H1 (cell line): ENCODE measurements around the gene LRRC74A. TPM values are rescaled to one million over a fixed set of nuclear protein-coding genes. Genes with fewer than 3 reads are reported as not detected.

Experiments used
- FOSL1 ChIP-seq: IDR thresholded peaks from 2 replicates; pipeline ENCODE4 v1.6.1; 2011; ENCODE audit warnings: mild to moderate bottlenecking, low read depth, low read length, moderate library complexity; ENCODE audit not compliant: insufficient read depth
- JUND ChIP-seq: IDR thresholded peaks from 2 replicates; pipeline ENCODE4 v1.6.1; 2011; ENCODE audit warnings: mild to moderate bottlenecking, improper control_type of control experiment, low read length
- RAD21 ChIP-seq, 2 experiments: IDR thresholded peaks in 1 of 2; conservative IDR thresholded peaks in 1 of 2; 2 replicates each; pipeline ENCODE4 v1.6.1; 2011; ENCODE audit warnings: low read depth in 2 of 2, low read length in 2 of 2, improper control_type of control experiment in 1 of 2, inconsistent platforms in 1 of 2, mild to moderate bottlenecking in 1 of 2, moderate library complexity in 1 of 2
- SIX5 ChIP-seq: IDR thresholded peaks from 2 replicates; pipeline ENCODE4 v1.6.1; 2011; ENCODE audit warnings: mild to moderate bottlenecking, low read depth, low read length
- polyA plus RNA-seq, 7 experiments: library from polyadenylated mRNA; depleted of rRNA in 3 of 7; stranded (reverse) in 5 of 7; unstranded in 2 of 7; fragments of >200 nt in 5 of 7; fragments of 200-250 nt in 2 of 7; gene quantifications; 1 replicate in 5 of 7; 2 replicates in 1 of 7; 4 replicates in 1 of 7; pipeline versions ENCODE4 v1.2.1 to v1.2.3, GENCODE V29; 2011 to 2013; ENCODE audit warnings: missing spikeins in 2 of 7, mixed read lengths in 2 of 7
- total RNA-seq: library from RNA; stranded (reverse); fragmentation: NEBNext Ultra II Directional; extraction: Animal tissue kit (Norgen Biotek cat#: 25700); gene quantifications from 2 replicates; pipeline ENCODE4 v1.2.1, GENCODE V29; 2021

Gene LRRC74A
- total and polyA plus RNA-seq, 2 of the 8 experiments (the other 6 are each of a cell fraction or from before 2014, with no cell fraction given): not detected

DNA sequence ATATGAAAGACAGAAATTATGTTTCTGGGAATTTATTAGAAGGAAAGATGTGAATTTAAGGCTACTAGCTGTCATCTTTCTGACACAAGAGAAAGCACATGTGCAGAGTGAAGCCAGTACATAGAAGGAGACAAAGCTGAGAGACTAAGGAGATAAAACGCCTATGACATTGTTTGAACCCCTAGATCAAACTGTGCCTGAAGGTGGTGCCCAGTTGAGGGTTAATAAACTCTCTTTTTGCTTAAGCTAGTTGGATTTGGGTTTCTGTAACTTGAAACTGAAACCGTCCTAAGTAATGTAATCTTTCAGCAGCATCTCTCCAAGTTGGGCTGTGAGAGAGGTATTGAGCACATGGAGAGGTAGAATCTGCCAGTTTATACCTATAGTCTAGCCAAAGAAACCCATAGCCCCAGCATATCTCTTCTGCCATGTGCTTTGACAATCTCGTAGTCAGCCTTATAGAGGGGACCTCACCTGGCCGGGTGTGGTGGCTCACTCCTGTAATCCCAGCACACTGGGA is 84.2 kb downstream of the LRRC74A start (continued):
- TF ChIP-seq RAD21 (IDR thresholded peaks at IDR 0.05 in 1 of 2, conservative IDR thresholded peaks at IDR 0.05 in 1 of 2; ENCODE audit: low read depth in 2 of 2, low read length in 2 of 2): no peak
- no peak for TF ChIP-seq SIX5
- no peak for TF ChIP-seq JUND
- no peak for TF ChIP-seq FOSL1
